Ureter (tissue), 1 donor: ENCODE results near the gene PCDHAC2. TPM values are rescaled to one million over a fixed set of nuclear protein-coding genes. Genes with fewer than 3 reads are reported as not detected.

ENCODE experiments used
- DNase-seq: peaks from one replicate; pipeline ENCODE4 v3.0.0-alpha.2; 2020; ENCODE audit warnings: low spot score
- total RNA-seq: library from RNA; stranded (reverse); gene quantifications from one replicate; pipeline ENCODE4 v1.2.4, GENCODE V29; 2023
- donor health status: DM: yes; HTN: yes; CAD: no.

PCDHAC2 gene
- total RNA-seq, 1 donor from 2014 or later = 4.0 TPM

- DNase-seq = no peak
Measured at GRCh38 chr5:140988608-140989007, 22.3 kb downstream of the PCDHAC2 start.

- no peak for DNase-seq
Measured at GRCh38 chr5:140989254-140990020, 23.2 kb downstream of the PCDHAC2 start.

- DNase-seq = no peak
Measured at GRCh38 chr5:140992828-140993227, 26.6 kb downstream of the PCDHAC2 start.

GRCh38 chr5:140996060-140996459, 29.8 kb downstream of the PCDHAC2 start:
- DNase-seq = no peak

- no peak for DNase-seq
Measured at GRCh38 chr5:140998921-140999410, 32.7 kb downstream of the PCDHAC2 start.

- peak; percentile 46 for DNase-seq
Measured at GRCh38 chr5:141001446-141001843, 35.2 kb downstream of the PCDHAC2 start.

- DNase-seq = peak; percentile 47
Measured at GRCh38 chr5:141001844-141002604, 35.7 kb downstream of the PCDHAC2 start.

- no peak for DNase-seq
Measured at GRCh38 chr5:141002605-141002965, 36.3 kb downstream of the PCDHAC2 start.

- DNase-seq = no peak
Measured at GRCh38 chr5:141003031-141003430, 36.8 kb downstream of the PCDHAC2 start.

GRCh38 chr5:141003791-141004611, 37.7 kb downstream of the PCDHAC2 start:
- DNase-seq = peak; percentile 75

GRCh38 chr5:141007791-141008190, 41.5 kb downstream of the PCDHAC2 start:
- DNase-seq = no peak

- no peak for DNase-seq
Measured at GRCh38 chr5:141010047-141010793, 43.9 kb downstream of the PCDHAC2 start.

- DNase-seq = no peak
Measured at GRCh38 chr5:141017943-141018342, 51.7 kb downstream of the PCDHAC2 start.

Other genes with a start within 250 kb of the PCDHAC2 start
- gene PCDHA1, start 180.3 kb upstream of the PCDHAC2 start, total RNA-seq = not detected
- not detected for gene PCDHA2, start 171.6 kb upstream of the PCDHAC2 start, total RNA-seq
- gene PCDHA3, start 165.4 kb upstream of the PCDHAC2 start, total RNA-seq = 0.31 TPM
- gene PCDHA4, start 159.4 kb upstream of the PCDHAC2 start, total RNA-seq = 1.5 TPM
- gene PCDHA5, start 144.9 kb upstream of the PCDHAC2 start, total RNA-seq = 0.49 TPM
- gene PCDHA6, start 138.5 kb upstream of the PCDHAC2 start, total RNA-seq = 0.96 TPM
- 1.1 TPM for gene PCDHA7, start 132.2 kb upstream of the PCDHAC2 start, total RNA-seq
- gene PCDHA8, start 125.3 kb upstream of the PCDHAC2 start, total RNA-seq = not detected
- gene PCDHA9, start 118.1 kb upstream of the PCDHAC2 start, total RNA-seq = 0.34 TPM
- 1.5 TPM for gene PCDHA10, start 110.6 kb upstream of the PCDHAC2 start, total RNA-seq
- gene PCDHA11, start 97.5 kb upstream of the PCDHAC2 start, total RNA-seq = 0.57 TPM
- 0.89 TPM for gene PCDHA12, start 91.2 kb upstream of the PCDHAC2 start, total RNA-seq
- 0.42 TPM for gene PCDHA13, start 84.4 kb upstream of the PCDHAC2 start, total RNA-seq
- gene PCDHAC1, start 40.2 kb upstream of the PCDHAC2 start, total RNA-seq = 0.47 TPM
- gene PCDHB1, start 84.9 kb downstream of the PCDHAC2 start, total RNA-seq = 0.13 TPM
- gene PCDHB2, start 128.1 kb downstream of the PCDHAC2 start, total RNA-seq = 1.8 TPM
- gene PCDHB3, start 134.0 kb downstream of the PCDHAC2 start, total RNA-seq = 1.1 TPM
- 2.2 TPM for gene PCDHB4, start 155.3 kb downstream of the PCDHAC2 start, total RNA-seq
- gene PCDHB5, start 168.7 kb downstream of the PCDHAC2 start, total RNA-seq = 2.9 TPM
- gene PCDHB6, start 183.6 kb downstream of the PCDHAC2 start, total RNA-seq = 1.6 TPM
- gene PCDHB7, start 206.2 kb downstream of the PCDHAC2 start, total RNA-seq = 2.4 TPM
- gene PCDHB8, start 211.3 kb downstream of the PCDHAC2 start, total RNA-seq = 1.7 TPM
- 3.4 TPM for gene PCDHB16, start 215.9 kb downstream of the PCDHAC2 start, total RNA-seq
- gene PCDHB9, start 220.7 kb downstream of the PCDHAC2 start, total RNA-seq = 1.9 TPM
- 2.5 TPM for gene PCDHB10, start 225.9 kb downstream of the PCDHAC2 start, total RNA-seq
- 2.1 TPM for gene PCDHB11, start 233.2 kb downstream of the PCDHAC2 start, total RNA-seq
- gene PCDHB12, start 242.2 kb downstream of the PCDHAC2 start, total RNA-seq = 2.8 TPM
- 6.2 TPM for gene PCDHB13, start 247.4 kb downstream of the PCDHAC2 start, total RNA-seq